ENCODE measurements around the gene PIEZO2.
"Not testable (repeated sequence)": the region's sequence is repeated elsewhere in the genome, so short reads cannot be mapped to it uniquely, and the experiment has no call there.

Gene PIEZO2

GRCh38 chr18:10681581-10682367 is 467.6 kb downstream of the PIEZO2 start:
- DNase-seq (ENCODE audit: low read depth), result no peak

- no peak for DNase-seq (ENCODE audit: low read depth)
Measured at GRCh38 chr18:10680271-10680596, 469.1 kb downstream of the PIEZO2 start.

DNA sequence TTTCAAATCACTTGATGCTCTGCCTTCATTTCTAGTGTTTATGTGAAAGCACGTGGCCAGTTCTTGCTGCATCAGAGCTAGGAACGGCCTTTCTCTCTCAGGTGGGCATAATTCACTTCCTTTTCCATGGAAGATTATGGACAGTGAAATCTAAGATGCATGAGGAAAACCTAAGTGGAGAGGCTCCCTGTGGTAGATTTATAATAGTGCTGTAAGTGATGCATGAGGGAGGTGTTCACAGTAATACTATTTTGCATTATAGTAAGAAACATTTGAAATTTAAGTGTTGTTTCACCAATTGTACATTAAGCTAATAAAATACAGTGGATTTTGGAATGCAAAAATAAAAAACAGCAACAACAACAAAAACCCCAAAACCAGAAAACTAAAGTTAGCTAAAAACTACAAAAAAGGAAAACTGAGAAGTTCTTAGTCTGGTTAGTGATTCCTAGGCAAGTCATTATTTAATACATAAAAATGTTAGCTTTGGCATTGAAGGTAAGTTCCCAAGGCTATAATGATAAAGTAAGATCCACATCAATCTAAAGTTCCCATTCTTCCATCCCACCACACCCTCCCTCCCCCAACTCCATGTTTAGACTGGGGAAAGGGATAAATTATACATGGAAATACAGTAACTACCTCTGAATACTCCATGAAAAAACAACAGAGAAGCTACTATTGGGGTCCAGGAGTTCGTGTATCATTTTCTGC is 469.7 kb downstream of the PIEZO2 start:
- no peak for DNase-seq (ENCODE audit: low read depth)

GRCh38 chr18:10671441-10671840 is 477.9 kb downstream of the PIEZO2 start:
- DNase-seq (ENCODE audit: low read depth), result no peak

DNA sequence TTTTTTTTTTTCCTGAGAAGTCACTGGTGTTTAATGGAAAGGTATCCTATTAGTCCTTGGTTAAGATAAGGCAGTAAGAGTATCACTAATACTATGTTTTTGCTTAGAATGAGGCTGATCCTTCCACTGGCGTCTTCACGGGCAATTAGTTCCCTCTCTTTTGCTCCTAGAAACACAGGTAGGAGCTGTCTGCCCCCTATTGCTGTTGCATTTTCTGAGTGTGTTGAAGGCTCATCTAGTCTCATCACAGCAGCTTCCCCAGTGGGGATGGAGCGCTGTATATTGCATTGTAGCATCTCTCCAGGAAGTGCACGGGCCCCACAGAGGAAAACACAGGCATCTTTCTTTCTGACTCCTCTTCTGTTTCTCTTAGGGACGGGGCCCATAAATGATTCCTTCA is 478.5 kb downstream of the PIEZO2 start:
- DNase-seq (ENCODE audit: low read depth), result no peak

DNA sequence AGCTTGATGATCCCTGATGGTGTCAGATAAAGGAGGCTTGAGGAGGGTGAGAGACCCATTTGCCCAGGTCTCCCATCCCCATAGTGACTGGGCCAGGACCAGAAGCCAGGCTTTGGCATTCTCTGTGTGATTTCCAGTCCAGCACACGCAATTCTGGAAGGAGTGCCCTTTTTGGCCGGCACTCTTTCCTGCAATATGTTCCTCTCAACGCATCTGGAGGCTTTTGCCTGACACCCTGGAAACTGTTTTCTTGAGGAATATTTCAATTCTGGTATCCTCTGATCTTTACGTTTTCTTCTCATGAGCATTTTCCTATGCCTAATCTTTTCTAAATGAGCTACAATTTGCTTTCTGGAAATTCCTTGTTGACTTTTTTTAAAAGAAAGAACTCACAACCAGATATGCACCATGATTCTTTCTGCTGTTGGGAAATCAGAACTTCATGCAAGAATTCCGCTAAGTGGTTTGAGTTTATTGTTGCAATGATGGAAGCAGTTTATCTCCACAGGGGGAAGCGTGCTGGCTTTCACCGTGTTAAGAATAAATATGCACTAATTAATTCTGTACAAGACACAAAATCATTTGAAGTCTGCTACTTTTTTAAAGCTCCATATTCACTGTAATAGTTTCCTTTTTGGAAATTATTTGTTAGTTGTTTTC is 479.8 kb downstream of the PIEZO2 start:
- DNase-seq (ENCODE audit: low read depth), result no peak

- DNase-seq (ENCODE audit: low read depth), result no peak
Measured at GRCh38 chr18:10663750-10664149, 485.6 kb downstream of the PIEZO2 start.

DNA sequence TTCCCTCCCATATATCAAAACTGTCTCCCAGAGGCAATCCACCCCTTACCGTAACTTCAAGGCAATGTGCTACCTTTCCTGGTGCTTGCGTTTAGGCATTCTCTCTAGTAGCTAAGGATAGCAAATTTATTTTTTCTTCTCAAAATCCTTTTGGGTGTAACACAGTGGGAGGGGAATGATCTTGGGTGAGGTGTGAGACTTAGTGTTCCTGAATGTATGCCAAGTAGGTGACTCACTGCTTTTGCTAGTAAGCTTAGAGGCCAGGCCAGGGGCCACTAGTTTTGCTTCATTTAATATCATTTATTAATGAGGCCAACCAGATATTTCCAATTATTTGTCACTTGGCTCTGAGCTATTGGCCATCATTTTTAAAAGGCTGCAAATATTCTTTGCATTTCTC is 488.1 kb downstream of the PIEZO2 start:
- DNase-seq (ENCODE audit: low read depth), result no peak

- DNase-seq (ENCODE audit: low read depth), result no peak
Measured at GRCh38 chr18:10660179-10660884, 489.0 kb downstream of the PIEZO2 start.

DNA sequence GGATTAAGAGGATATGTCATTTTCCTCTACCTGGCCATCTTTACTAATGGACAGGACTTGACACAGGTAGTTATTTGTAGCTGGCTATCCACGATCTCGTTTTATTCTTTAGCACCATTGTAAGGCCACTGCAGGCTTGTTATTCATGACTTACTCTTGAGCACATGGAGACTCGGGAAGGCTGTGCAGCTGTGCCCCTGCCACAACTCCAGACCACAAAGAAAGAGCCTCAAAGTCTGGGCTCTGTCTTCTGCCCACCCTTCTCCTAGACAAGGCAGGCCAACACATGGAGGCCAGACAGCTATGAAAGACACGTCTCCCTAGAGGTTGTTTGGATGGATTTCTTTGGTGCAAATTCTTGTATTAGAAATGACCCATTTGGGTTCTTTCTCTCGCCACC is 489.8 kb downstream of the PIEZO2 start:
- no peak for DNase-seq (ENCODE audit: low read depth)

GRCh38 chr18:10659000-10659399 is 490.4 kb downstream of the PIEZO2 start:
- no peak for DNase-seq (ENCODE audit: low read depth)

- not testable (repeated sequence) for DNase-seq (ENCODE audit: low read depth)
Measured at GRCh38 chr18:10644003-10644402, 505.4 kb downstream of the PIEZO2 start.

- DNase-seq (ENCODE audit: low read depth), result not testable (repeated sequence)
Measured at GRCh38 chr18:10642915-10643524, 506.3 kb downstream of the PIEZO2 start.

DNA sequence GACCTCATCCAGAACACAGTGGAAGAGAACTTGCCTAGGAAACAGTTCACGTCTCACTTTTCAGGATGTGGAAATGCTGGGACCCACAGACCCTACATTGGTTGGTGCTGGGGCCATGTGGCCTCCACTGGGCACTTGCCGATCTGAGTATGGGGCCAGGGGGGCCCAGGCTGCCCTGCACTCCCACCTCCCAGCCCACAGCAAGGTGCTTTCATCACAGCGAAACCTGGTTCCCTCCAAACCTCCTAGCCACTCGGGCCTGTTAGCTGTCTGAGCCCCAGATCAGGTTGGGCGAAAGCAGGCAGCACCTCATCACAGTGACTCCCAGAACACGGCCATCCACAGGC is 510.9 kb downstream of the PIEZO2 start:
- DNase-seq (ENCODE audit: low read depth), result not testable (repeated sequence)

- not testable (repeated sequence) for DNase-seq (ENCODE audit: low read depth)
Measured at GRCh38 chr18:10637858-10638538, 511.4 kb downstream of the PIEZO2 start.

DNA sequence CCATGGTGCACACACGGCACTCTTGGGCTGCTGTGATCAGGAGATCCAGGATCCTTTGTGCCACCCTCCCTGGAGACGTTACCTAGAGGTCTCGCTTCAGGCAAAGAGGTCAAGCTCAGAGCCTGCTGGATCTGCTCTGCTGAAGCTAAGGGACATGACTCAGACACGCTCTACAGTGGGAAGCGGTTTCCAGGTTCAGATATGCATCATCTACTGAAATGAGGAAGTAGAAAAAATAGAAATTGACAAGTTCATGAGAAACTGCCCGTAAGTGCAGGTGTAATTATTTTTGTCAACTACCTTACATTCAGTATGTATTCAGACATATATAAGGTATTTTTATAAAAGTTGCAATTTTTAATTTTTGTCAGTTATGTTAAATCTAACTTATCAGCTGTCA is 520.3 kb downstream of the PIEZO2 start:
- DNase-seq (ENCODE audit: low read depth), result not testable (repeated sequence)

- not testable (repeated sequence) for DNase-seq (ENCODE audit: low read depth)
Measured at GRCh38 chr18:10626606-10627213, 522.7 kb downstream of the PIEZO2 start.

DNA sequence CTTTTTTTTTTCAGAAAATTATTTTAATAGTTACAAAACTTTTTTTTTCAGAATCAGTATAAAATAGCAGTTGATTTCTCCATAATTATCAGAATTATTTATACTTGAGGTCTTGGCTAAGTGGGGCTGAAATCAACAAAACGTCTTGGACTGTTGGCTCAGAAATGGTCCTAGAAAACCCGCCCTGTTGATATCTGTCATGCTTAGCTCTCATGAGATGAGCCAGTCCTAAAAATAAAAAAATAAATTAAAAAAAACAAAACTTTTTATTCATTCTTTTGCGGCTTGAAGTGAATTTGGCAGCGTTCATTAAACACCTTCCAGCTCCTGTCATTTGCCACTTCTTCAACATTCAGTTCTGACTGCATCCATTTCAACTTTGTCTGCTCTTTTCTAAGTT is 525.8 kb downstream of the PIEZO2 start:
- DNase-seq (ENCODE audit: low read depth), result not testable (repeated sequence)

DNA sequence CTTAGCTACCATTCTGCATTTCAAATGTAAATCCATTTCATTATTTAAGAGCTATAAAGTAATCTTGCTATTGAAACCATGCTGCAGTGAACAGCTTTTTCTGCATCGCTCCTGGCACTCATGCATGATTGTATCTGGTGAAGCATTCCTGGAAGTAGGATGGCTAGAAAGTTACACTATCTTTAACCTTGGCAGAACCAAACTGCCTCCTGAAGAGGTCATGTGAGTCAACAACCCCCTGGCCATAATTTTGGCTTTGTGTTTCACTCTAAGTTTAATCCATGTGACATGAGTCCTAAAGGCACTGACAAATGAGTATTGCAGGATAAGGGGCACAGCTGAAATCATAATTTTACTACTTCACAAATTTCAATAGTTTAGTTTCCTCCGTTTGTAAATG is 526.4 kb downstream of the PIEZO2 start:
- not testable (repeated sequence) for DNase-seq (ENCODE audit: low read depth)

- not testable (repeated sequence) for DNase-seq (ENCODE audit: low read depth)
Measured at GRCh38 chr18:10620670-10621329, 528.6 kb downstream of the PIEZO2 start.

Data from T-helper 22 cell (primary cell).